ENCODE results near the gene ELP4. TPM values are rescaled to one million over a fixed set of nuclear protein-coding genes. Genes with fewer than 3 reads are reported as not detected.

ELP4 gene
- total and polyA plus RNA-seq, 2 experiments from 2014 or later, result 28.2 to 38.3 TPM

DNA sequence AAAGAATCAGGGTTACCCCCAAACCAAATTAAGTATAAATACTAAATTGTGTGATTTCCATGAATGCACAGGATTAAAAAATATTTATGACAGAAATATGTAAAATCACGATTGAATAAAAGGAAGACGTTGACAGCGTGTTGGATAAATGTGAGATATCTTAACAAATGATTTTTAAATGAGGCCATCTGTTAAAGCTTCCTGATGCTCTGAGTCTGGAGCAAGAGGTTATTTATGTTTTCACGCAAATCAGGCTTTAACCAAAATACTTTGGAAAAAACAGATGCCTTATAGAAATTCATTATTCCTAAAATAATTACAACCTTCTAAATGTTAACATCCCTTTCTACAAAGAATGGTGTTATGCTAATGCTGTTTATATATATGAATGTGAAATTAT, 178.3 kb downstream of the ELP4 start:
- Histone ChIP-seq H3K27me3 (ENCODE audit: insufficient read depth) (no peaks in the 10 kb centered on the region), H3K27ac (ENCODE audit: low read depth) (no peak overlapping the region), H3F3A (replicated peaks; ENCODE audit: low read depth) (no peaks in the 10 kb centered on the region), H4K20me1 (replicated peaks; ENCODE audit: insufficient read depth) (no peaks in the 10 kb centered on the region), H2AFZ (no peak overlapping the region), H3K4me1 (ENCODE audit: insufficient read depth) (no peaks in the 10 kb centered on the region), H3K4me2 (no peak overlapping the region), H3K36me3 (ENCODE audit: insufficient read depth) (no peaks in the 10 kb centered on the region), H3K4me3 (no peak overlapping the region), H3K9me2 (ENCODE audit: insufficient read depth) (no peaks in the 10 kb centered on the region), H3K79me2 (replicated peaks; ENCODE audit: insufficient read depth) (no peaks in the 10 kb centered on the region)
- H3K4me1 Mint-ChIP-seq, result peaks cover 2% of the 10 kb centered on the region; the same call in 2 of the 3 replicates
- no peaks in the 10 kb centered on the region for H3K36me3 Mint-ChIP-seq (ENCODE audit: low read depth)
- H3K27ac Mint-ChIP-seq, result no peak overlapping the region
- no peak overlapping the region for H3K4me3 Mint-ChIP-seq
- TF ChIP-seq POLR2AphosphoS5 (IDR thresholded peaks at IDR 0.05; ENCODE audit: low read depth) (no peak), ZNF331 (CRISPR knock-in tag; IDR thresholded peaks at IDR 0.05; ENCODE audit: low read depth) (no peak), JUNB (IDR thresholded peaks at IDR 0.05; ENCODE audit: unreplicated experiment) (no peak), CREB1 (CRISPR knock-in tag; IDR thresholded peaks at IDR 0.05; ENCODE audit: low read depth) (no peak), STAT1 (IDR thresholded peaks at IDR 0.05; ENCODE audit: unreplicated experiment) (no peak), EZH2phosphoT487 (IDR thresholded peaks at IDR 0.05; ENCODE audit: unreplicated experiment) (no peak), NANOG (IDR thresholded peaks at IDR 0.05; ENCODE audit: borderline replicate concordance) (no peak), EZH2 (IDR thresholded peaks at IDR 0.05; ENCODE audit: low read depth, unreplicated experiment) (no peak), ZNF114 (CRISPR knock-in tag; IDR thresholded peaks at IDR 0.05) (no peak)
- TF ChIP-seq, protein P1, sequence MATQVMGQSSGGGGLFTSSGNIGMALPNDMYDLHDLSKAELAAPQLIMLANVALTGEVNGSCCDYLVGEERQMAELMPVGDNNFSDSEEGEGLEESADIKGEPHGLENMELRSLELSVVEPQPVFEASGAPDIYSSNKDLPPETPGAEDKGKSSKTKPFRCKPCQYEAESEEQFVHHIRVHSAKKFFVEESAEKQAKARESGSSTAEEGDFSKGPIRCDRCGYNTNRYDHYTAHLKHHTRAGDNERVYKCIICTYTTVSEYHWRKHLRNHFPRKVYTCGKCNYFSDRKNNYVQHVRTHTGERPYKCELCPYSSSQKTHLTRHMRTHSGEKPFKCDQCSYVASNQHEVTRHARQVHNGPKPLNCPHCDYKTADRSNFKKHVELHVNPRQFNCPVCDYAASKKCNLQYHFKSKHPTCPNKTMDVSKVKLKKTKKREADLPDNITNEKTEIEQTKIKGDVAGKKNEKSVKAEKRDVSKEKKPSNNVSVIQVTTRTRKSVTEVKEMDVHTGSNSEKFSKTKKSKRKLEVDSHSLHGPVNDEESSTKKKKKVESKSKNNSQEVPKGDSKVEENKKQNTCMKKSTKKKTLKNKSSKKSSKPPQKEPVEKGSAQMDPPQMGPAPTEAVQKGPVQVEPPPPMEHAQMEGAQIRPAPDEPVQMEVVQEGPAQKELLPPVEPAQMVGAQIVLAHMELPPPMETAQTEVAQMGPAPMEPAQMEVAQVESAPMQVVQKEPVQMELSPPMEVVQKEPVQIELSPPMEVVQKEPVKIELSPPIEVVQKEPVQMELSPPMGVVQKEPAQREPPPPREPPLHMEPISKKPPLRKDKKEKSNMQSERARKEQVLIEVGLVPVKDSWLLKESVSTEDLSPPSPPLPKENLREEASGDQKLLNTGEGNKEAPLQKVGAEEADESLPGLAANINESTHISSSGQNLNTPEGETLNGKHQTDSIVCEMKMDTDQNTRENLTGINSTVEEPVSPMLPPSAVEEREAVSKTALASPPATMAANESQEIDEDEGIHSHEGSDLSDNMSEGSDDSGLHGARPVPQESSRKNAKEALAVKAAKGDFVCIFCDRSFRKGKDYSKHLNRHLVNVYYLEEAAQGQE (IDR thresholded peaks at IDR 0.05; ENCODE audit: unreplicated experiment), result no peak
- TF ChIP-seq, protein P2, sequence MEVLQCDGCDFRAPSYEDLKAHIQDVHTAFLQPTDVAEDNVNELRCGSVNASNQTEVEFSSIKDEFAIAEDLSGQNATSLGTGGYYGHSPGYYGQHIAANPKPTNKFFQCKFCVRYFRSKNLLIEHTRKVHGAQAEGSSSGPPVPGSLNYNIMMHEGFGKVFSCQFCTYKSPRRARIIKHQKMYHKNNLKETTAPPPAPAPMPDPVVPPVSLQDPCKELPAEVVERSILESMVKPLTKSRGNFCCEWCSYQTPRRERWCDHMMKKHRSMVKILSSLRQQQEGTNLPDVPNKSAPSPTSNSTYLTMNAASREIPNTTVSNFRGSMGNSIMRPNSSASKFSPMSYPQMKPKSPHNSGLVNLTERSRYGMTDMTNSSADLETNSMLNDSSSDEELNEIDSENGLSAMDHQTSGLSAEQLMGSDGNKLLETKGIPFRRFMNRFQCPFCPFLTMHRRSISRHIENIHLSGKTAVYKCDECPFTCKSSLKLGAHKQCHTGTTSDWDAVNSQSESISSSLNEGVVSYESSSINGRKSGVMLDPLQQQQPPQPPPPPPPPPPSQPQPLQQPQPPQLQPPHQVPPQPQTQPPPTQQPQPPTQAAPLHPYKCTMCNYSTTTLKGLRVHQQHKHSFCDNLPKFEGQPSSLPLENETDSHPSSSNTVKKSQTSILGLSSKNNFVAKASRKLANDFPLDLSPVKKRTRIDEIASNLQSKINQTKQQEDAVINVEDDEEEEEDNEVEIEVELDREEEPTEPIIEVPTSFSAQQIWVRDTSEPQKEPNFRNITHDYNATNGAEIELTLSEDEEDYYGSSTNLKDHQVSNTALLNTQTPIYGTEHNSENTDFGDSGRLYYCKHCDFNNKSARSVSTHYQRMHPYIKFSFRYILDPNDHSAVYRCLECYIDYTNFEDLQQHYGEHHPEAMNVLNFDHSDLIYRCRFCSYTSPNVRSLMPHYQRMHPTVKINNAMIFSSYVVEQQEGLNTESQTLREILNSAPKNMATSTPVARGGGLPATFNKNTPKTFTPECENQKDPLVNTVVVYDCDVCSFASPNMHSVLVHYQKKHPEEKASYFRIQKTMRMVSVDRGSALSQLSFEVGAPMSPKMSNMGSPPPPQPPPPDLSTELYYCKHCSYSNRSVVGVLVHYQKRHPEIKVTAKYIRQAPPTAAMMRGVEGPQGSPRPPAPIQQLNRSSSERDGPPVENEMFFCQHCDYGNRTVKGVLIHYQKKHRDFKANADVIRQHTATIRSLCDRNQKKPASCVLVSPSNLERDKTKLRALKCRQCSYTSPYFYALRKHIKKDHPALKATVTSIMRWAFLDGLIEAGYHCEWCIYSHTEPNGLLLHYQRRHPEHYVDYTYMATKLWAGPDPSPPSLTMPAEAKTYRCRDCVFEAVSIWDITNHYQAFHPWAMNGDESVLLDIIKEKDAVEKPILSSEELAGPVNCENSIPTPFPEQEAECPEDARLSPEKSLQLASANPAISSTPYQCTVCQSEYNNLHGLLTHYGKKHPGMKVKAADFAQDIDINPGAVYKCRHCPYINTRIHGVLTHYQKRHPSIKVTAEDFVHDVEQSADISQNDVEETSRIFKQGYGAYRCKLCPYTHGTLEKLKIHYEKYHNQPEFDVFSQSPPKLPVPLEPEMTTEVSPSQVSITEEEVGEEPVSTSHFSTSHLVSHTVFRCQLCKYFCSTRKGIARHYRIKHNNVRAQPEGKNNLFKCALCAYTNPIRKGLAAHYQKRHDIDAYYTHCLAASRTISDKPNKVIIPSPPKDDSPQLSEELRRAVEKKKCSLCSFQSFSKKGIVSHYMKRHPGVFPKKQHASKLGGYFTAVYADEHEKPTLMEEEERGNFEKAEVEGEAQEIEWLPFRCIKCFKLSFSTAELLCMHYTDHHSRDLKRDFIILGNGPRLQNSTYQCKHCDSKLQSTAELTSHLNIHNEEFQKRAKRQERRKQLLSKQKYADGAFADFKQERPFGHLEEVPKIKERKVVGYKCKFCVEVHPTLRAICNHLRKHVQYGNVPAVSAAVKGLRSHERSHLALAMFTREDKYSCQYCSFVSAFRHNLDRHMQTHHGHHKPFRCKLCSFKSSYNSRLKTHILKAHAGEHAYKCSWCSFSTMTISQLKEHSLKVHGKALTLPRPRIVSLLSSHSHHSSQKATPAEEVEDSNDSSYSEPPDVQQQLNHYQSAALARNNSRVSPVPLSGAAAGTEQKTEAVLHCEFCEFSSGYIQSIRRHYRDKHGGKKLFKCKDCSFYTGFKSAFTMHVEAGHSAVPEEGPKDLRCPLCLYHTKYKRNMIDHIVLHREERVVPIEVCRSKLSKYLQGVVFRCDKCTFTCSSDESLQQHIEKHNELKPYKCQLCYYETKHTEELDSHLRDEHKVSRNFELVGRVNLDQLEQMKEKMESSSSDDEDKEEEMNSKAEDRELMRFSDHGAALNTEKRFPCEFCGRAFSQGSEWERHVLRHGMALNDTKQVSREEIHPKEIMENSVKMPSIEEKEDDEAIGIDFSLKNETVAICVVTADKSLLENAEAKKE (CRISPR knock-in tag; IDR thresholded peaks at IDR 0.05), result no peak
- TF ChIP-seq, protein P3, sequence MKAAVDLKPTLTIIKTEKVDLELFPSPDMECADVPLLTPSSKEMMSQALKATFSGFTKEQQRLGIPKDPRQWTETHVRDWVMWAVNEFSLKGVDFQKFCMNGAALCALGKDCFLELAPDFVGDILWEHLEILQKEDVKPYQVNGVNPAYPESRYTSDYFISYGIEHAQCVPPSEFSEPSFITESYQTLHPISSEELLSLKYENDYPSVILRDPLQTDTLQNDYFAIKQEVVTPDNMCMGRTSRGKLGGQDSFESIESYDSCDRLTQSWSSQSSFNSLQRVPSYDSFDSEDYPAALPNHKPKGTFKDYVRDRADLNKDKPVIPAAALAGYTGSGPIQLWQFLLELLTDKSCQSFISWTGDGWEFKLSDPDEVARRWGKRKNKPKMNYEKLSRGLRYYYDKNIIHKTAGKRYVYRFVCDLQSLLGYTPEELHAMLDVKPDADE (IDR thresholded peaks at IDR 0.05), result no peak
- TF ChIP-seq, protein P4, sequence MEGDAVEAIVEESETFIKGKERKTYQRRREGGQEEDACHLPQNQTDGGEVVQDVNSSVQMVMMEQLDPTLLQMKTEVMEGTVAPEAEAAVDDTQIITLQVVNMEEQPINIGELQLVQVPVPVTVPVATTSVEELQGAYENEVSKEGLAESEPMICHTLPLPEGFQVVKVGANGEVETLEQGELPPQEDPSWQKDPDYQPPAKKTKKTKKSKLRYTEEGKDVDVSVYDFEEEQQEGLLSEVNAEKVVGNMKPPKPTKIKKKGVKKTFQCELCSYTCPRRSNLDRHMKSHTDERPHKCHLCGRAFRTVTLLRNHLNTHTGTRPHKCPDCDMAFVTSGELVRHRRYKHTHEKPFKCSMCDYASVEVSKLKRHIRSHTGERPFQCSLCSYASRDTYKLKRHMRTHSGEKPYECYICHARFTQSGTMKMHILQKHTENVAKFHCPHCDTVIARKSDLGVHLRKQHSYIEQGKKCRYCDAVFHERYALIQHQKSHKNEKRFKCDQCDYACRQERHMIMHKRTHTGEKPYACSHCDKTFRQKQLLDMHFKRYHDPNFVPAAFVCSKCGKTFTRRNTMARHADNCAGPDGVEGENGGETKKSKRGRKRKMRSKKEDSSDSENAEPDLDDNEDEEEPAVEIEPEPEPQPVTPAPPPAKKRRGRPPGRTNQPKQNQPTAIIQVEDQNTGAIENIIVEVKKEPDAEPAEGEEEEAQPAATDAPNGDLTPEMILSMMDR (conservative IDR thresholded peaks at IDR 0.05; ENCODE audit: low read depth in 2 of 2), result no peak
- no peaks in the 10 kb centered on the region for H3K27me3 Mint-ChIP-seq (ENCODE audit: insufficient read depth, low read depth, poor library complexity)
- no peak for ATAC-seq
- H3K9me3 Mint-ChIP-seq, result no peaks in the 10 kb centered on the region
- DNase-seq (ENCODE audit: low spot score), result no peak
